Measurements from ENCODE around the gene JMJD7.

JMJD7 gene

GRCh38 chr15:41876689-41877088 lies 48.8 kb downstream of the JMJD7 start:
- H3K4me3 ChIP-seq (ENCODE audit: control insufficient read depth, low read depth, low read length), result no peak overlapping the region
- no peak for DNase-seq (ENCODE audit: low read depth)
- TF ChIP-seq CTCF (conservative IDR thresholded peaks at IDR 0.05; ENCODE audit: control insufficient read depth, insufficient read depth, low read depth, low read length), result no peak

- H3K4me3 ChIP-seq (ENCODE audit: control insufficient read depth, low read depth, low read length), result no peak overlapping the region
- no peak for TF ChIP-seq CTCF (conservative IDR thresholded peaks at IDR 0.05; ENCODE audit: control insufficient read depth, insufficient read depth, low read depth, low read length)
Measured at GRCh38 chr15:41877631-41878354, 49.9 kb downstream of the JMJD7 start.

DNA sequence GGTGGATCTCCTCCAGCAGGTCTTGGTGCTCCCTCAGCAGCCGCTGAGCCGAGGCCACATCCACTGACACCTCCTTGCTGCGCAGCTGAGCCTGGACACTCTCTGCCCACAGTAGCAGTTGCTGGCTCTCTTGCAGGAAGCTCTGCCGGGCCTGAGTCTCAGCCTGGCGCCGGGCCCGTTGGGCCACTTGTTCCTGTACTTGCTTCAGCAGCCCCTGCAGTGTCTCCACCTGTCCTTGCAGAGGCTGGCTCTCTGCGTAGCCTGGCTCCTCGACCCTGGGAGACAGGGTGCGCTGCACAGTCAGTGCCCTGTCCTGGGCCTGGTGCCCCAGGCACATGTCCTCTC lies 50.4 kb downstream of the JMJD7 start:
- no peak for TF ChIP-seq CTCF (conservative IDR thresholded peaks at IDR 0.05; ENCODE audit: control insufficient read depth, insufficient read depth, low read depth, low read length)
- DNase-seq (ENCODE audit: low read depth), result no peak
- no peak overlapping the region for H3K4me3 ChIP-seq (ENCODE audit: control insufficient read depth, low read depth, low read length)

More at GRCh38 chr15:41877631-41878354, 49.9 kb downstream of the JMJD7 start:
- no peak for DNase-seq (ENCODE audit: low read depth)

GRCh38 chr15:41879321-41879845 lies 51.5 kb downstream of the JMJD7 start:
- no peak for TF ChIP-seq CTCF (conservative IDR thresholded peaks at IDR 0.05; ENCODE audit: control insufficient read depth, insufficient read depth, low read depth, low read length)
- DNase-seq (ENCODE audit: low read depth), result no peak
- H3K4me3 ChIP-seq (ENCODE audit: control insufficient read depth, low read depth, low read length), result no peak overlapping the region

DNA sequence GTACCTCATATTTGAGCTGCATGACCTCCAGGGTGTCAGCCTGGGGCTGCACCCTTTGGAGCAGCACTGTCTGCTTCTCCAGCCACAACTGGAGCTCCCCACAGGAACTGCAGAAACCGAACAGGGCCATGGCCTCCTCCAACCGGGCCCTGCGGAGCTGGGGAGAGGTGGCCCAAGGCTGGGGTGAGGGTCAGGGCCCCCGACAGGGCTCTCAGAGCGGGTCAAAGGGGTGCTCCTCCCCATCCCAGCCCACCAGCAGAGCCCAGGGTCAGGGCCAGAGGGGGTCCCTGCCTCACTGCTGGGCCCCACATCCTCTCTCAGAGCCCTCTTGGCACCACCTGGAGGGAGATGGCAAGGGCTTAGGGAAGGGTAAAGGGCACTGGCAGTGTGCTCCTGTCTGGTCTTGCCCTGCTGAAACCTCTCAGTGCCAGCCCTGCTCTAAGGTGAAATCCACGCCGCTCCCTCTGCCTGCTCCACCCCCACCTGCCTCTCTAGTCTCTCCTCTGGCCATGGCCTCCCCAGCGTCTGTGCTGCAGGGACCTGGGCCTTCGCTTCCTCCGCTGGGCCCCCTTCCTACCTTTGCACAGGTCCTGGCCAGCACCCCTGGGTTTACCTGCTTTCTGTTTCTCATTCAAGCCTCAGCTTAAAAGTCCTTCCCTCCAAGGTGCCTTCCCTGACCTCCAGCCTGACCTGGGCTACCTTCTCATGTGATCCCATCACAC lies 52.4 kb downstream of the JMJD7 start:
- DNase-seq (ENCODE audit: low read depth), result no peak
- no peak for TF ChIP-seq CTCF (conservative IDR thresholded peaks at IDR 0.05; ENCODE audit: control insufficient read depth, insufficient read depth, low read depth, low read length)
- no peak overlapping the region for H3K4me3 ChIP-seq (ENCODE audit: control insufficient read depth, low read depth, low read length)

DNA sequence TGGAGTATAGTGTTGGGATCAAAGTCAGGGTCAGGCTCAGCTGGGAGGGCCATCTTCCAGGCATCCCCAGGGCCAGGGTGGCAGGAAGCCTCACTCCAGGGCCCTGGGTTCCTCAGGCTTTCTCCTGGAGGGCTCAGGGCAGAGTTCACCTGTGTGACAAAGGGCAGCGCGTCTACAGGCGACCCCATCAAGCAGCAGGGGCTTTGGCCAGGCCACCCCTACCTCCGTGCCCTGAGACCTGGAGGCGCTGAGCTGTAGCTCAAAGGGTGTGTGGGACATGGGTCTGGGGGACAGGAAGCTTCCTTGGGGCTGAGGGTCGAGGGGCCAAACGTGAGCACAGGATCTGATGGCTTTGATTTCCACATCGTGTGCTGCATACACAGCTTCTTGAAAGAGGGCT lies 53.2 kb downstream of the JMJD7 start:
- no peak for TF ChIP-seq CTCF (conservative IDR thresholded peaks at IDR 0.05; ENCODE audit: control insufficient read depth, insufficient read depth, low read depth, low read length)

More for the DNA sequence above, 53.2 kb downstream of the JMJD7 start:
- H3K4me3 ChIP-seq (ENCODE audit: control insufficient read depth, low read depth, low read length), result no peak overlapping the region
- no peak for DNase-seq (ENCODE audit: low read depth)
